PC-9 (cell line): ENCODE results near the gene NACC2.

Experiments
- EZH2 ChIP-seq: fragments of 200-600 bp; sonication (generic); IDR thresholded peaks from 2 replicates; pipeline ENCODE4 v1.8.0; 2017; ENCODE audit warnings: antibody characterized with exemption, low read depth
- TF ChIP-seq, protein P1 (sequence below): fragments of 200-600 bp; sonication (generic); conservative IDR thresholded peaks from 2 replicates; pipeline ENCODE4 v1.6.1; 2017; ENCODE audit warnings: mixed run types, antibody characterized with exemption, mild to moderate bottlenecking, moderate library complexity

GRCh38 chr9:136114610-136115009 is 19.5 kb upstream of the NACC2 start:
- TF ChIP-seq, protein P1, sequence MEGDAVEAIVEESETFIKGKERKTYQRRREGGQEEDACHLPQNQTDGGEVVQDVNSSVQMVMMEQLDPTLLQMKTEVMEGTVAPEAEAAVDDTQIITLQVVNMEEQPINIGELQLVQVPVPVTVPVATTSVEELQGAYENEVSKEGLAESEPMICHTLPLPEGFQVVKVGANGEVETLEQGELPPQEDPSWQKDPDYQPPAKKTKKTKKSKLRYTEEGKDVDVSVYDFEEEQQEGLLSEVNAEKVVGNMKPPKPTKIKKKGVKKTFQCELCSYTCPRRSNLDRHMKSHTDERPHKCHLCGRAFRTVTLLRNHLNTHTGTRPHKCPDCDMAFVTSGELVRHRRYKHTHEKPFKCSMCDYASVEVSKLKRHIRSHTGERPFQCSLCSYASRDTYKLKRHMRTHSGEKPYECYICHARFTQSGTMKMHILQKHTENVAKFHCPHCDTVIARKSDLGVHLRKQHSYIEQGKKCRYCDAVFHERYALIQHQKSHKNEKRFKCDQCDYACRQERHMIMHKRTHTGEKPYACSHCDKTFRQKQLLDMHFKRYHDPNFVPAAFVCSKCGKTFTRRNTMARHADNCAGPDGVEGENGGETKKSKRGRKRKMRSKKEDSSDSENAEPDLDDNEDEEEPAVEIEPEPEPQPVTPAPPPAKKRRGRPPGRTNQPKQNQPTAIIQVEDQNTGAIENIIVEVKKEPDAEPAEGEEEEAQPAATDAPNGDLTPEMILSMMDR = no peak
- no peak for TF ChIP-seq EZH2
